ENCODE data around the gene ARHGAP18.

ARHGAP18 gene

GRCh38 chr6:129631070-129631469 lies 78.9 kb downstream of the ARHGAP18 start:
- no peak for TF ChIP-seq ZNF274 (IDR thresholded peaks at IDR 0.05; ENCODE audit: low read depth, low read length)
- H3K4me3 ChIP-seq (ENCODE audit: low read length): no peak overlapping the region

GRCh38 chr6:129630596-129630995 lies 79.4 kb downstream of the ARHGAP18 start:
- no peak for TF ChIP-seq ZNF274 (IDR thresholded peaks at IDR 0.05; ENCODE audit: low read depth, low read length)
- H3K4me3 ChIP-seq (ENCODE audit: low read length): no peak overlapping the region

GRCh38 chr6:129628101-129628815 lies 81.7 kb downstream of the ARHGAP18 start:
- H3K4me3 ChIP-seq (ENCODE audit: low read length): no peak overlapping the region
- no peak for TF ChIP-seq ZNF274 (IDR thresholded peaks at IDR 0.05; ENCODE audit: low read depth, low read length)

GRCh38 chr6:129624488-129624887 lies 85.5 kb downstream of the ARHGAP18 start:
- H3K4me3 ChIP-seq (ENCODE audit: low read length): no peak overlapping the region
- no peak for TF ChIP-seq ZNF274 (IDR thresholded peaks at IDR 0.05; ENCODE audit: low read depth, low read length)

- no peak for TF ChIP-seq ZNF274 (IDR thresholded peaks at IDR 0.05; ENCODE audit: low read depth, low read length)
- no peak overlapping the region for H3K4me3 ChIP-seq (ENCODE audit: low read length)
Observed at GRCh38 chr6:129623008-129623732, 86.8 kb downstream of the ARHGAP18 start.

- TF ChIP-seq ZNF274 (IDR thresholded peaks at IDR 0.05; ENCODE audit: low read depth, low read length): no peak
- H3K4me3 ChIP-seq (ENCODE audit: low read length): no peak overlapping the region
Observed at GRCh38 chr6:129621252-129621651, 88.7 kb downstream of the ARHGAP18 start.

- no peak for TF ChIP-seq ZNF274 (IDR thresholded peaks at IDR 0.05; ENCODE audit: low read depth, low read length)
Observed at GRCh38 chr6:129620234-129620610, 89.8 kb downstream of the ARHGAP18 start.

GRCh38 chr6:129619579-129620233 lies 90.3 kb downstream of the ARHGAP18 start:
- TF ChIP-seq ZNF274 (IDR thresholded peaks at IDR 0.05; ENCODE audit: low read depth, low read length): no peak
- no peak overlapping the region for H3K4me3 ChIP-seq (ENCODE audit: low read length)

More at GRCh38 chr6:129620234-129620610, 89.8 kb downstream of the ARHGAP18 start:
- H3K4me3 ChIP-seq (ENCODE audit: low read length): no peak overlapping the region

- no peak for TF ChIP-seq ZNF274 (IDR thresholded peaks at IDR 0.05; ENCODE audit: low read depth, low read length)
- no peak overlapping the region for H3K4me3 ChIP-seq (ENCODE audit: low read length)
Observed at GRCh38 chr6:129617986-129618385, 92.0 kb downstream of the ARHGAP18 start.

- TF ChIP-seq ZNF274 (IDR thresholded peaks at IDR 0.05; ENCODE audit: low read depth, low read length): no peak
Observed at GRCh38 chr6:129615496-129615895, 94.5 kb downstream of the ARHGAP18 start.

GRCh38 chr6:129615020-129615419 lies 95.0 kb downstream of the ARHGAP18 start:
- TF ChIP-seq ZNF274 (IDR thresholded peaks at IDR 0.05; ENCODE audit: low read depth, low read length): no peak
- no peak overlapping the region for H3K4me3 ChIP-seq (ENCODE audit: low read length)

More at GRCh38 chr6:129615496-129615895, 94.5 kb downstream of the ARHGAP18 start:
- H3K4me3 ChIP-seq (ENCODE audit: low read length): no peak overlapping the region

GRCh38 chr6:129614464-129614863 lies 95.5 kb downstream of the ARHGAP18 start:
- no peak overlapping the region for H3K4me3 ChIP-seq (ENCODE audit: low read length)
- no peak for TF ChIP-seq ZNF274 (IDR thresholded peaks at IDR 0.05; ENCODE audit: low read depth, low read length)

GRCh38 chr6:129612440-129612839 lies 97.5 kb downstream of the ARHGAP18 start:
- TF ChIP-seq ZNF274 (IDR thresholded peaks at IDR 0.05; ENCODE audit: low read depth, low read length): no peak
- no peak overlapping the region for H3K4me3 ChIP-seq (ENCODE audit: low read length)

- no peak for TF ChIP-seq ZNF274 (IDR thresholded peaks at IDR 0.05; ENCODE audit: low read depth, low read length)
- no peak overlapping the region for H3K4me3 ChIP-seq (ENCODE audit: low read length)
Observed at GRCh38 chr6:129609635-129610034, 100.3 kb downstream of the ARHGAP18 start.
